GM21381 (cell line): ENCODE results near the gene TMEM59L.
"Not testable (repeated sequence)": the region's sequence is repeated elsewhere in the genome, so short reads cannot be mapped to it uniquely, and the experiment has no call there.

ENCODE experiments used
- ATAC-seq: cut with Tn5 transposase; IDR thresholded peaks from one replicate; pipeline ENCODE4 v1.9.1; 2021; ENCODE audit warnings: mild to moderate bottlenecking, moderate library complexity; ENCODE audit not compliant: unreplicated experiment

The TMEM59L gene

DNA sequence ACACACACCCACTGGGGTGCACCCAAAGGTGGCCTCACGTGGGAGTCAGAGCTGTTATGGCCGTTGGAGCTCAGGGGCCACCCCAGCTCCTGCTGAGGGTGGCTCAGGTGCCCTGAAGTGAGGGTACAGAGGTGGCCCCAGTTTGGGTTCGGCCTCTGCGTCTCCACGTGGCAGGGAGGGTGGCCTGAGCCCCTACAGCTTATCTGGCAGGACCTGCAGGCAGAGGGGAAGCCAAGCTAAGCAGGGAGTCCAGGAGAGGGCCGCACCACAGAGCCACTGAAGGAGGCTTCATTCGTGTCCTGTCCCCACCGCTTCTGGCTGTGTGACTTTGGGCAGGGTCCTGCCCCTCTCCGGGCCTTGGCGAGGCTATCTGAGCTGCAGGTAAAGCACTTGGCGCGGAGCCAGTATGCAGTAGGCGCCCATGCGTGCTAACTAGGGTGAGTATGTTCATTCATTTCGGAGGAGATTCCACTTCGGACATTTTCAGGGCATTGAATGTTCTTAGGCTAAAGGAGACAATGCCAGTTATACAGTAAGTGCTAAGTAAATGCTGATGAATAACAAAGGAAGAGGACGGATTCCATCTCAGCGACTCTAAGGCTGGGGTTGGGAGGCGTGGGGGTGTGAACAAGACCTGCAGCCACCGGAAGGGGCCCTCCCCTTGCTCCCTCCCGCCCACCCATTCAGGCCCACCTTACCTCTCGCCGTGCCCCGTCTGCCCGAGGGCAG, 19.1 kb upstream of the TMEM59L start:
- ATAC-seq: no peak

DNA sequence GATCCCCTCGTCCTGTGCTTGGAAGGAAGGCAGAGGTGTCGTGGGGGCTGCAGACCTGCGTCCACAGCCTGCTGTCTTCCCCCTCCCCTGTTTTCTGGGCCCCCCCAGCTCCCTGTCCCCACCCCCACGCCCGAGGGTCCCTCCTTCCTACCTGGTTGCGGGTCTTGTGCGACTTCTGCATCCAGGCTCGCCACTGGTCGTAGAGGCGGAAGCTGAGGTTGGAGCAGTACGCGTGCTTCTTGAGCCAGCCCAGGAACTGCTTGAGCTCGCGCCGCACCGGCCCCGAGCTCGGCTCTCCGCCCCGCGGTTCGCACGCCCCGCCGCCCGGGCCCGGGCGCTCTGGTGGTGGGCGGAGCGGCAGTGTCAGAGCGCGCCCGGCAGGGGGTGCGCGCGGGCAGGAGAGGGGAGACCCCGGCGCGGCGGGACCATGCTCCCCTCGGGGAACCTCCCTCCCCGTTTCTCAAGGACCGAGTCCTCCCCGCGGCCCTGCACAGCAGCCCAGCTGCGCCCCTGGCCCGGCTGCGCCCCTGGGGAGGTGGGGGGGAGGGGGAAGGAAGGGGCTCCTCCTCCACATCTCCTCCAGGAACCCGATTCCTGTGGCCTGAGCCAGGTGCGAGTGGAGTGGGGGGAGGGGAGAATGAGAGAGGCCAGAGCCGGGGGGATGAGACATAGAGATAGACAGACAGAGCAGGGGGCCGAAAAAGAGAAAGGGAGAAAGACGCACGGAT, 18.4 kb upstream of the TMEM59L start:
- ATAC-seq: no peak

DNA sequence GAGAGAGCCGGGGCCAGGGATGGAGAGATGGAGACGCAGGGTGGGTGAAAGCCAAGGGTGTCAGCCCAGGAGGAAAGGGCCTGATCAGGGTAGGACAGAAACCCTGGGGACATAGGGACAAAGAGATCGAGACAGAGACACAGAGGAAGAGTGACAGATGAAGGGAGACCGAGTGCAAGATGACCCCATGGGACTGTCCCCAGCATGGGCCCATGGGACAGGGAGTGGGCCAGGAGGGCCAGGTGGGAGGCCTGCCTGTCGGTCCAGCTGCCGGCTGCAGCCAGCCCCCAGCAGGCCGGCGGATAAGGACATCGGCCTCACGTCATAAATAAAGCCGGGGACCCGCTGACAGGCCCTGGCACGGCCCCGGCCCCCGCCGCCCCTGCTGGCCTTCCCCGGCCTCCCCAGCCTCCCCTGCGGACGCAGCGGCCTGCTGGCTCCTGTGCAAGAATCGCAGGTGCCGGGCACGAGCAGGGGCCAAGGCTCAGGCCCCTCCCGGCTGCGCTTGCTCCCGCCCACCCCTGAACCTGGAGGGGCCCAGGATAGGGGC, 17.8 kb upstream of the TMEM59L start:
- ATAC-seq: no peak

DNA sequence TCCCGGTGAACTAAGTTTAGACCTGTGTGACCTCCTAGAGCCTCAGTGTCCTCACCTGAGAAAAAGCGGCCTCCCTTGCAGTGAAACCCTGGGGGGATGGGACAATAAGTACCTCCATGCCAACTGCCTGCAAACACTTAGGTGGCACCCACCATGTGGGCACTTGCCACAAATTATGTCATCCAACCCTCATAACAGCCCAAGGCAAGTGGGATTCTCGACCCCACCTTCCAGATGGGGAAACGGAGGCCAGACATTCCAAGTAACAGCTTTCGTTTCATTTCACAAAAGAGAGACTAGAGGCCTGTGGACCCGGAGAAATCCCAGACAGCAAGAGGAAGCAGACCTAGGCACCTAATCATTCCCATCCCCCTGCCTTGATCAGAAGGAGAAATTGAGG, 17.2 kb upstream of the TMEM59L start:
- no peak for ATAC-seq

DNA sequence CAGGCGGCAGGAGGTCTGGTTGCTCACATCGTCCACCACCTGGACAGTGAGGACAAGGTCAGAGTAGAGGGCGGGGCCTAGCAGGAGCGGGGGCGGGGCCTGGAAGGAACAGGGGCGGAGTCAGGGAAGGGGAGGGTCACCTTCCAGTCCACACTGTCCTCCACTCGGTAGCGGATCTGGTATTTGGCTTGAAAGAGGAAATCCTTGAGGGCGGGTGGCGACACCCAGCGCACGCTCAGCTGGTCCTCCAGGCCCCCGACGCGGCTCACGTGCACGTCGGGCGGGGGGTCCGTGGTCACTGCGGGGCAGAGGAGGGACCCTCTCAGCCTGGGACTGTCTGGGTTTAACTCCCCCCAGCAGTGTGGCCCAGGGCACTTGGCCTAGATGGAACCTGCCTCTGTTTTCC, 15.9 kb upstream of the TMEM59L start:
- ATAC-seq: no peak

DNA sequence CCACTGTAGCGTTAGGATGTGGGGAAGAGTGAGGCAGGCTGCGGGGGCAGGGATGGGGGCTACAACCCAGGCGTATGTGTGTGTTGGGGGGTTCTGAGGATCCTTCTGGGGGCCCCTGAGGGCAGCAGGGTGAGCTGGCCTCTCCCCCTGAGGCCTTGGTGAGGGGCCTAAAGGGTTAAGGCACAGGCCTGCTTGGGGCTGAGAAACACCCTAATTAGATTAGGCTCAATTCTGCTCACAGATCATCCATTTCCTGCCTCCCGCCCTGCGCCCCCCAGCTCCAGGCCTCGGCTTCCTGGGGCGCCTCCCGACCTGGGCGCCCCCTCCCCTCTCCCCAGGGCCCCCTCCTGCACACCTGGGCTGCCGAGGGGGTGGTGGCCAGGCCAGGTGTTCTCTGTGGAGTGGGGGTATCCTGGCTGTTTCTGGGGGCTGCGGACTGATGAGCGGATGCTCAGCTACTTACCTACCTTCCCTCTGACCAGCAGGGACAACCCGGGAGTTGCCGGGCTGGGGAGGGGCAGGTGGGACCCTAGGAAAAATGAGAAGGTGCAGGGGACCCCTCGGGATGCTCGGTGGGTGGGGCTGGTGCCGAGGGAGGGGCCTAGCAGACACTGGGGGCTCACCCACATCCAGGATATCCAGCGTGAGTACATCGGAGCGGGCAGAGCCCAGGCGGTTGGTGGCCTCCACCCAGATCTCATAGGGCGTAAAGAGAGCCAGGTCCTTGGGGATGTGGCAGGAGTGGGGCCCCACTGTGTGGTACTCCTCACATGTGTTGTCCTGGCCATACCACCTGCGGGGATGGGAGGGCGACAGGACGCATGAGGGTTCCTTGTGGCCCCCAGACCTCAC, 14.6 kb upstream of the TMEM59L start:
- ATAC-seq: no peak

DNA sequence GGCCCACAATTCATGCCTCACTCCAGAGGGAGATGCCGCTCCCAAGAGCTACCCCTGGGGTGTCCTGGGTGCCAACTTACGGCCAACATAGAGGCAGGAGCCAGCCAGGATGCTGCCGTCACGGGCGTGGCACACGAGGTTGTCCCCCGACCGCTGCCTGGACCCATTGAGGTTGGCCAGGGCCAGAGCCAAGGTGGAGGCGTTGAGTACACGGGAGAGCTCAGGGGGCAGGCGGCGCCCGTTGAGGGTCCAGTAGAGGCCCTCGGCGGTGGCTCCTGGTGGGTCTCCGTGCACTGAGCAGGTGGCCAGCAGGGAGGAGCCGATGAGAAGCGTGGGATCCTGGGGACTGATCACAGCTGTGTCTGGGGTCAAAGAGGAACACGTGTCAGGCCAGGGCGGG, 13.2 kb upstream of the TMEM59L start:
- ATAC-seq: no peak

DNA sequence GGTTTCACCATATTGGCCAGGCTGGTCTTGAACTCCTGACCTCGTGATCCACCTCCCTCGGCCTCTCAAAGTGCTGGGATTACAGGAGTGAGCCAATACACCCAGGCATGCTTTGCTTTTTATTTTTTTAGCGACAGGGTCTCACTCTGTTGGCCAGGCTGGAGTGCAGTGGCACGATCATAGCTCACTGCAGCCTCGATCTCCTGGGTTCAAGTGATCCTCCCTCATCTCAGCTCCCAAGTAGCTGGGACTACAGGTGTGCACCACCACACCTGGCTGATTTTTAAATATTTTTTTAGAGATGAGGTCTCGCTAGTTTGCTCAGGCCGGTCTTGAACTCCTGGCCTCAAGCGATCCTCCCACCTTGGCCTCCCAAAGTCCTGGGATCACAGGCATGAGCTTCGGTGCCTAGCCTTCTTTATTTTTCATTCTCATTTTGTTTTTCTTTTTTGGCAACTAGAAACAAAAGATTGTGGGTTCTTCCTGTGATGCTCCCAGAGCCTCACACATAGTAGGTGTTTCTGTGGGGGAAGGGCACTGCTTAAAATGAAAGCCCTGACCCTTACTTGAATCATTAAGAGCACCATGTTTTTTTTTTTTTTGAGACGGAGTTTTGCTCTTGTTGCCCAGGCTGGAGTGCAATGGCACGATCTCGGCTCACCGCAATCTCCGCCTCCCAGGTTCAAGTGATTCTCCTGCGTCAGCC, 11.8 kb upstream of the TMEM59L start:
- not testable (repeated sequence) for ATAC-seq

DNA sequence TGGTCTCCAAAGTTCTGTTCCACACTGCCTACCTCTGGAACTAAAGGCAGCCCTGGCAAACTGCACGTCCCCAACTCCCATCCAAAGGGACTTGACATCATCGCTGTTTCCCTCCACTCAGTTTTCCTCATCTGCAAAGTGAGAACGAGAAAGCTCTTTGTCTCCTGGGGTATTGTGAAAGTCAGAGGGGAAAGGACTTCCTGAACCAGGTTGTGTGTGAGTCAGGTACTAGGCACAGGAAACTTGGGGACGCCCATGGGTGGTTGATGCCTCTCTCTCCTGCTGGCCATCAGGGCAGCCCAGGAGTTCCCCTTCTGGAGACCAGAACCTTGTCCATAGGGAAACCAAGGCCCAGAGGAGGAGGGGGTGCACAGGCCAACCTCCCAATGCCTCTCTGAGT, 10.8 kb upstream of the TMEM59L start:
- ATAC-seq: no peak

DNA sequence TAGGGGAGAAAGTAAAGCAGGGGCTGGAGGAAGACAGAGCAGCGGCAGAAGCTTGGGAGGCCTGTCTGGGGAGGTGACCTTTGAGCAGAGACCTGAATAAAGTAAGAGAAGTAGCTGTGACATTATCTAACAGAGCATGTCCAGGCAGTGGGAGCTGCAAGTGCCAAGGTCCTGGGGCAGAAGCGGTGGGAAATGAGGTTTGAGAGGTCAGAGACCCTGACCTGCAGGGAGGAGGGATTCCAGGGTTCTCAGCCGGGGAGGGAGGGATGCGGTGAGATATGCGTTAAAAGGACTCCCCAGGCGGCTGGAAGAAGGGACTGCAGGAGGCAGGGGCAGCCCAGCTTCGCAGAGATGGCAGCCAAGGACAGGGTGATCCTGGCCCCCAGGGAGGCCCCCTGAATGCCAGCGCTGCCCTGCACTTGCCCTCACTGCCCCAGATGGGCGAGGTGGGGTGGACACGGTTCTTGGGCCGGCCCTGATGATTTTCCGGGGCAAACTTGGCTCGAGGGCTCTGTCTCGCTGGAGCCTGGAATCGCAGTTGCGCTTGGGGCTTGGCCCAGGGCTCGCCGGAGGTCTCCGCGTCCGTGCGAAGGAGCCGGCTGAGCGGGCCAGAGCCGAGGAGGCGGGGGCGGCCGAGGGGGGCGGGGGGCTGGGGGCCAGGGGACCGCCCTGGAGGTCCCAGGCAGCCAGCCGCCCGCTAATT, 9.3 kb upstream of the TMEM59L start:
- no peak for ATAC-seq

DNA sequence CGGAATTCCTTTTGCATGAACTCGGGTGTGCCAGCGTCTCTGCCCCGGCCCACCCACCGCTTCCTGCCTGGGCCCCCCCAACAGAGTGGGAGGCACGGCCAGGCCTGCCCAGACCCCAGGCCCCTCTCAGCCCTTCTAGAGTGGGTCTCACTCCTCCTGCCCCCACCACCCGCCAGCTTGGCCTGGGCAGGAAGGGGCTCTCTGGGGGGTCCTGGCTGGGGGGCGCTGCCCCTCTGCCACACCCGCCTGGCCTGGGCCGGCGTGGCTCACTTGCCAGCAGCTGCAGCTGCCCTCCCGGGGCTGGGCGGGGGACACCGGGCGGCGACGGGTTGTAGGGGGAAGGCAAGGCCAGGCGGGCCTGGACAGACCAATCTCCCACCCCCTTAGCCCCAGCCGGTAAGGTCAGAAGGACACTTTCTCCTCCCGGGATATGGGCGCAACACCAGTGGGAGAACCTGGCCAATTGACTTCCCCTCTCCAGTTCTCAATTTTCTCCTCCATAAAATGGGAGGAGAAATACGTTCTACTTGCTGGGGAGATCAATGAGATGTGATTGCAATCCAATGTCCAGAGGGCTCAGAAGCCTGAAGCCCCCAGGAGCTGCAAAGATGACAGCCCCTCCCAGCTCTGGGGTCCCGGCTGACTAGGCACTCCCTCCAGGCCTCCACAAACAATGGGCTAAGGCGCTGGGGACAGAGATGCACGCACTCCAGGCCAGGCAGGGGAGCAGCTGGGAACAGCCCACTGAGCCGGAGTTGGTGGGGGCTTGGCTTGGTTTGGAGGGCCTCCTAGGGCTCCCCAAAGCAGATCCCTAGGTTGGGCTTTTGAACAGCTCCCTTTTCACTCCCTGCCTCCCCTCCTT, 8.5 kb upstream of the TMEM59L start:
- ATAC-seq: no peak

DNA sequence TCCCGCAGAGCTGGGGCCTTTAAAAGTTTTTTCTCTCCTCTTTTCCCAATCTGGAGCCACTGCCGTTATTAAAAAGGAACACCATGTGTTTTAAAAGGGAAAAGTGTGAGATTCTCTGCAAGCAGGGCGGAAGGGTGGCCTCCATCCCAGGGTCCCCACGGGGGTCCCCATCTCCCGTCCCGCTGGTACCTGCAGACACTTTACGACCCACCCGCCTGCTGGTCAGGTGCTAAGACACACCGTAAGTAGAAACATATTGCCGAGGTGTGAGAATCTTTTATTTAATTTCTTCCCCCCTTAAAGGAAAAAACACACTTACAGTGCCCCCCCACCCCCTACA, 7.9 kb upstream of the TMEM59L start:
- ATAC-seq: no peak

DNA sequence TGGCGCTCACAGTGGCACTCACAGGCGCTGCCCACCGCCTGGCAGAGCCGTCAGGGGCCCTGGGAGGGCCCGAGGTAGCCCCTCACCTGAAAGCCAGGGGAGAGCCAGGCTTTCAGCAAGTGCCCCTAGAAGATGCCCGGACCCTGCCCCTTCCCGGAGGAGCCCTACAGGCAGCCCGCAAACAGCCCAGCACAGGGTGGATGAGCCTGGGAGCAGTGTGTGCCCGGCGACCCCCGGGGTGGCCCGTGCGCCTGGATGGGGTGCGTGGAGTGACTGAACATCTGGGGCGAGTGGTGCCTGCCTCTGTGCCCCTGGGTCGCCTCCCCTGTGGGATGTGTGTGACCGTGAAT, 7.5 kb upstream of the TMEM59L start:
- ATAC-seq: no peak

DNA sequence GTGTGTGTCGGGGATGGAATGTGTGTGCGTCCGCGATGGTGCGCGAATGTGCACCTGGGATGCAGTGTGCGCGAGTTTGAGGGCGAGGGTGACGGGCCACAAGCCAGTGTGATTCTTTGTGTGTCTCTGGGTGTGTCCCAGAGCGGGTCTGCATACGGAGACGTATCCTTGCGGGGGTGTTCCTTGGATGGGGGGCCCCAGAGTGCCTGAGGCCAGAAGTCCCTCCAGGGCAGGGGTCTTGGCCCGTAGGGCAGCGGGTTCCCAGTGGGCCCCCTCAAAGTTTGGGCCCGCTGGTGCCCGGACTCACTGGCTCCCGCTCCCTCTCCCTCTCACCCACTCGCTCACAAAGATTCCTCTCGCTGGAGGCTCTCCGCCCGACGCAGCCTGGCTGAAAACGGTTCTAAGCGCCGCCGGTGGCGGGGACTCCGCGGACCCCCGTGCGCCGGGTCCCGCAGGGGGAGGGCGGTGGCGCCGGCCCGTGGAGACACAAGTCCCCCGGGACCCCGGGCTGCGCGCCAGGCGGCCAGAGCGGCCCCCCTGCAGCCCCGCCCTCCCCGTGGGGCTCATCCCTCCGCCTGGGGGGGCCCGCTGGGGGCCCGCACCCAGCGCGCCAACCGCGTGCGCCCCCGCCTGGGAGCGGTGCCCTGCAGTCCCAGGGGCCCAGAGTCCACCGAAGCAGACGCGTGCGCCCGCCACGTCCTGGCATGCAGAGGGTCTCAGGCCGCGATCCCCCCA, 7.0 kb upstream of the TMEM59L start:
- ATAC-seq: no peak

DNA sequence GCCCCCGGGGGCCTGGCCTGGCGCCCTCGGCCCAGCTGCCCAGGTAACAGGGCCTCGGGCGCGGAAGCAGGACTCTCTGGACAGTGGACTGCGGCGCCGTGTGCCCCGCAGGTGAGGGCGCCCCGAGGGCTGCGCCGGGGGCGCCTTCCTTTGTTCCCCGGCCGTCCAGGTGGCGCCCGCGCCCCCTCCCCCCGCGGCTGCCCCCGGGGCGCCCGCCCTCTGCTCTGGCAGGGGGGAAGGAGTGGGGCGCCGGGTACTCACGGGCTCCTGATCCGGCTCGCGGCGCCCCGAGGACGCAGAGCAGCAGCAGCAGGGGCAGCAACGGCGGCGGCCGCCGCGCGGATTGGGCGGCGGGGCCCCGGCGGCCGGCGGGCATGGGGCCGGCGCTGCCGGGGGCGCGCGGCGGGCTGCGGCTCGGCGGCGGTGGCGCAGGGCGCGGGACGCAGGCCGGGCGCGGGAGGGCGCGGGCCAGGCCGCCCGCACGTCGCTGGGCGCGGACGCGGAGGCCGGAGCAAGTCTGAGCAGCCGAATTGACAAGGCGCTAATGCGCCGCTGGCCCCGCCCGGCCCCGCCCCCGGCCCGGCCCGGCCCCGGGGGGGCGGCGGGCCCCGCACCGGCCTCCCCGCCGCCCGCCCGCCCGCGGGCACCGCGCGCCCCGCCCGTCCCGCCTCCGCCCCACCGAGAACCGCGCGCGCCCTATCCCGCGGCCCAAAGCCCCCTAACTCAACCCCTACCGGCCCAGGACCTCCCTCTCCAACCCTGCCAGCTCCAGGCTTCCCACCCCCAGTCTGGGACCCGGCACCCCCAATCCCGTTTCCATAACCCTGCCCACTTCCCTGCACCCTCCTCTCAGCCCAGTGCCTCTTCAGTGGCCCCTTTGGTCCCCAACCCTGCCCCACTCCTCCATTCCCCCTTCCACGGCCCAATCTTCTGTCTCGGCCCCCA, 6.1 kb upstream of the TMEM59L start, which contains the start of gene CRLF1:
TSS of gene CRLF1 (minus strand) at position 519 of the 945 bp plus-strand sequence. CDS start at position 376, 143 bp downstream.
- no peak for ATAC-seq

DNA sequence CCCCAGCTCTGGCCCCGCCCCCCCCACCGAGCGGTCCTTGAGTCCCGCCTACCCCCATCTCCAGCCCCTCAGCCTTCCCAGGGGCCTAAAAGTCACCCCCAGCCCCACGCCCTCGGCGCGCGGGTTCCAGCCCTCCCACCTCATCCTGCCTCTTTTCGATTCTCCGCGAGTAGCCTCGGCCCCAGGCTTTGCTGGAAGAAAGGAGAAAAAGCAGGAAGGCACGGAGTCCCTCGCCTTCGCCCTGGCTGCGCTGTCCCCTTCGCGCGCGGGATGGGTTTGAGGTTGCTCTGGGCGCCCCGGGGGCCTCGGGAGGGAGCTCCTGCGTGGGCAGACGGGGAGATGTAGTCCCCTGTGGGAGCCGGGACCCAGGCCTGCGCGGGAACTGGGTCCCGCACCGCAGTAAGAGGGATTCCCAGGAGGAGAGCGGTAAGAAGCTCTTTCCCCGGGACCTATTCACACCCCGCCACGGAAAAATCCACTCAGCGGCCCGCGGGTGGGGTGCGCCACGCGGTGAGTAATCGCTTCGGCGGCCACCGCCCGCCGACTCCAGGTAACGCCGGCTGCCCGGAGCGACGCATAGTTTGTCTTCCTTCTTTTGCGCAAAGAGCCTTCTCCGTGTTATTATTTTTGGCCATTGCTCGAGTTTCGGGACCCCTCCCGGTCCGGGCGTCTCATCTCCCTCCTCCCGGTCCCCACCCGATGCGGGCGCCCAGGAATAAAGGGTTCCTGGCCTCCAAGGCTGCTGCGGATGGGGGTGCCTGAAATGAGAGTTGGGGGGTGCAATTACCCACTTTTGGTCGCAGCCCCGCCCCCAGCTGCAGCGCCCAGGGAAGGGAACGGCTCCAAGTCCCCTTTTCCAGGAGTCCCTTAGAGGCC, 5.2 kb upstream of the TMEM59L start:
- no peak for ATAC-seq
